ENCODE data around the gene RAB28. TPM values are rescaled to one million over a fixed set of nuclear protein-coding genes. Genes with fewer than 3 reads are reported as not detected.

Gene RAB28
- total RNA-seq, 2 donors from 2014 or later: 16.7 to 17.7 TPM

DNA sequence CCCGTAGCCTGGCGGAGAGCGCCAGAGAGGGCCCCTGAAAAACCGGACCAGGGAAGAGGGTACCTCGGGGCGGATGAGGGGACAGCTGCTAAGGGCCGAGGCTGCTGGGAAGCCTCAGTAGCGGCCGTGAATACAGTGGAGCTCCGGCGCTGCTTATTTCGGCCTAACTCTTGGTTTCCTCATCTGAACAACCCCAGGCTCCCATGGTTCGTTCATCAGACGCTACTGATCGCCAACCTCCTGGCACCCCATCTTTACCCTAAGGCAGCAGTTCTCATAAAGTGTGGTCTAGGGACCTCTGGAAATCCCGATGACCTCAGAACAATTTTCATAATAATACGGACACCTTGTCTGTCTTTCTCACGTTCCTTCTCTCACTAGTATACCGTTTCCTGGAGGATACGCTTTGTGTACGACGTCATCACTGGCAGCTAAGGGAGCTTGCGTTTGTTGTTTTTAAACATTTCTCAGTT, 645 bp upstream of the RAB28 start:
- H3K27me3 Mint-ChIP-seq: peaks cover 14 to 19% of the 10 kb centered on the region in 2 donors
- H3K36me3 Mint-ChIP-seq: no peaks in the 10 kb centered on the region
- H3K9me3 Mint-ChIP-seq: no peaks in the 10 kb centered on the region
- ATAC-seq: peak; percentile 20 to 25
- peak overlapping the region; percentile 94 for H3K4me3 Mint-ChIP-seq
- peak overlapping the region; percentile 93 to 96 for H3K27ac Mint-ChIP-seq
- peaks cover 19 to 23% of the 10 kb centered on the region in 2 donors for H3K4me1 Mint-ChIP-seq (ENCODE audit: low read depth in 2 of 2)
- DNase-seq (ENCODE audit: low spot score): no peak

GRCh38 chr4:13483768-13484121, 395 bp downstream of the RAB28 start:
- DNase-seq (ENCODE audit: low spot score) (no peak), ATAC-seq (peak in 1 of 2 donors; percentile 22)
- H3K4me1 Mint-ChIP-seq (ENCODE audit: low read depth in 2 of 2): peaks cover 19 to 23% of the 10 kb centered on the region in 2 donors
- peak overlapping the region; percentile 94 for H3K4me3 Mint-ChIP-seq
- peak overlapping the region; percentile 93 to 96 for H3K27ac Mint-ChIP-seq
- no peaks in the 10 kb centered on the region for H3K9me3 Mint-ChIP-seq
- H3K27me3 Mint-ChIP-seq: peaks cover 11 to 13% of the 10 kb centered on the region in 2 donors
- no peaks in the 10 kb centered on the region for H3K36me3 Mint-ChIP-seq

- no peaks in the 10 kb centered on the region for H3K36me3 Mint-ChIP-seq
- H3K9me3 Mint-ChIP-seq: no peaks in the 10 kb centered on the region
- ATAC-seq: no peak
- H3K27me3 Mint-ChIP-seq: peaks cover 9% of the 10 kb centered on the region in 2 donors
- peak overlapping the region; percentile 93 to 96 for H3K27ac Mint-ChIP-seq
- peaks cover 19 to 23% of the 10 kb centered on the region in 2 donors for H3K4me1 Mint-ChIP-seq (ENCODE audit: low read depth in 2 of 2)
- DNase-seq (ENCODE audit: low spot score): no peak
- peak overlapping the region; percentile 94 for H3K4me3 Mint-ChIP-seq
These were observed 888 bp downstream of the RAB28 start for GRCh38 chr4:13483136-13483767.

DNA sequence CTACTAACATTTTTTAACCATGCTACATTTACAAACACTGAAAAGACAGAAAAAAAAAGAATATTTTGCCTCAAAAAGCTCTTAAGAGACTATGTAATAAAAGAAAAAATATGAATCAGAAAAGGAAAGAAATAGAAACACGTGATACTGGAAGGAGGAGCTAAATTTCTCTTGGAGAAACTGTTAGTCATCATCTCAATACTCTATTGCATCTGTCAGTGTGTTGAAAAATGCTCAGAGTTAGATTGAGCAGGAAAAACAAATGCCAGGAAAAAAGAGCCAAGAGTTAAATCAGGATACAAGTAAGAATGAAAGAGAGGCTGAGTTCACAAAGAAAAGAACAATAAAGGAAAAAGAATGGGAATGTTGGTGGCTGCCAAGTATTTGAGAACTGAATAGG, 2.6 kb downstream of the RAB28 start:
- H3K27ac Mint-ChIP-seq: no peak overlapping the region
- peaks cover 0 to 4% of the 10 kb centered on the region in 2 donors for H3K27me3 Mint-ChIP-seq
- H3K4me1 Mint-ChIP-seq (ENCODE audit: low read depth in 2 of 2): peaks cover 23 to 24% of the 10 kb centered on the region in 2 donors
- no peaks in the 10 kb centered on the region for H3K9me3 Mint-ChIP-seq
- DNase-seq (ENCODE audit: low spot score) (no peak), ATAC-seq (no peak)
- H3K36me3 Mint-ChIP-seq: no peaks in the 10 kb centered on the region
- peak overlapping the region; percentile 50 for H3K4me3 Mint-ChIP-seq

DNA sequence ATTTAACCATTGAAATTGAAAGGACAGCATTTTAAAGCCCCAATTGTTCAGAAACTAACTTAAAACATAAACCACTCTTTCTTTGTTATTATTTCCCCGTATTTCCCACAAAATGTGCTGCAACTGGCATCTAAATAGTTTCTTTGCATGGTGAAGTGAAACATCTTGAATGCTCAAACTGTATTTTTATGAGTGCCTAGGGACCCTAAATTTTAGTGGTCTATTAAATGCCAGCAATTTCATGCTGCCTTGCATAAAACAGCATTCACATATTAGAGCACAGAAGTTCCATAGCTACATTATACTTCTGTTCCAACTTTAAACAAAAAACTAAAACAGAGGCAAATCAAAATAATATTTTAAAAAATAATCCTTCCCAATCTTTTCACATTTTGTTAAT, 5.4 kb downstream of the RAB28 start:
- ATAC-seq (no peak), DNase-seq (ENCODE audit: low spot score) (no peak)
- Mint-ChIP-seq H3K4me3 (no peak overlapping the region), H3K9me3 (no peaks in the 10 kb centered on the region), H3K4me1 (ENCODE audit: low read depth in 2 of 2) (peaks cover 18 to 20% of the 10 kb centered on the region in 2 donors), H3K27ac (no peak overlapping the region), H3K27me3 (no peaks in the 10 kb centered on the region), H3K36me3 (no peaks in the 10 kb centered on the region)

DNA sequence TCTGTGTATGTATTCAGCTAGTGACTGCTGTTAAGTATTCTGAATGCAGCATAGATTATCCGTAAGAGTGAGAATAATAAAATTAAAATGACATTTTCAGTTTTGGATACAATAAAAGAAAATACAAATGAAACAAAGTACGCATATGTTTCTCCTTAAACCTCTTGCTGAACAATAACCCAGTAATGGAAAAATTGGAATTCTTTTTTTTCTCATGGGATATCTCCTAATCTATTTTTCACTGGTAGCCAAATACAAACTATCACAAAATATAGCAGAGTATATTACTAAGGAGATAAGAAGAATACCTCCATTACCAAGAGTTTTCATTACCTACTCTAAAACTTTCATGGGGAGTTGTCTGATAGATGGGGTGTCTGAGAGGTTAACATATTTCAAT, 6.0 kb downstream of the RAB28 start:
- Mint-ChIP-seq H3K27me3 (no peaks in the 10 kb centered on the region), H3K9me3 (no peaks in the 10 kb centered on the region), H3K27ac (no peak overlapping the region), H3K4me1 (ENCODE audit: low read depth in 2 of 2) (peaks cover 14 to 16% of the 10 kb centered on the region in 2 donors), H3K4me3 (no peak overlapping the region), H3K36me3 (no peaks in the 10 kb centered on the region)
- DNase-seq (ENCODE audit: low spot score) (no peak), ATAC-seq (no peak)

- Mint-ChIP-seq H3K4me1 (ENCODE audit: low read depth in 2 of 2) (peaks cover 6 to 9% of the 10 kb centered on the region in 2 donors), H3K9me3 (no peaks in the 10 kb centered on the region), H3K4me3 (no peak overlapping the region), H3K27me3 (no peaks in the 10 kb centered on the region), H3K27ac (no peak overlapping the region), H3K36me3 (no peaks in the 10 kb centered on the region)
- DNase-seq (ENCODE audit: low spot score) (no peak), ATAC-seq (no peak)
These were observed 7.2 kb downstream of the RAB28 start for GRCh38 chr4:13476915-13477314.

DNA sequence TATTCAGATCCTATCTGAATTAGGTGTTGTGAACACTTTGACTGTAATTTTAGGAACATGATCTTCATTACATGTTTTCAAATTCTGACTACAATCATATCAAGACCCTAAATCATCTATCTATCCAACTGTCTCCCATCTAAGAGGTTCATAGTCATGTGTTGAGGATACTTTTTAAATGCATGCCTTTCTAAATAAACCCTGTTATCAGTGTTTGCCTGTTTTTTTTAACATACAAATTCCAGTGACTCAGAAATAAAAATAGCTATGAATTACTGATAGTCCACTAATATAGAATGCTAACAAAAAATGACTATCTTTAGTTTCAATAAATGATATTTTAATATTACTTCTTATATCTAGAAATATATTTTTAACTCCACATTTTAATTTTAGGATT, 8.0 kb downstream of the RAB28 start:
- Mint-ChIP-seq H3K27me3 (no peaks in the 10 kb centered on the region), H3K36me3 (no peaks in the 10 kb centered on the region), H3K27ac (no peak overlapping the region), H3K4me3 (no peak overlapping the region), H3K4me1 (ENCODE audit: low read depth in 2 of 2) (peaks cover 0 to 5% of the 10 kb centered on the region in 2 donors), H3K9me3 (no peaks in the 10 kb centered on the region)
- DNase-seq (ENCODE audit: low spot score) (no peak), ATAC-seq (no peak)

- Mint-ChIP-seq H3K27ac (no peak overlapping the region), H3K36me3 (no peaks in the 10 kb centered on the region), H3K4me1 (ENCODE audit: low read depth in 2 of 2) (no peaks in the 10 kb centered on the region), H3K9me3 (no peaks in the 10 kb centered on the region), H3K27me3 (no peaks in the 10 kb centered on the region), H3K4me3 (no peak overlapping the region)
- ATAC-seq (no peak), DNase-seq (ENCODE audit: low spot score) (no peak)
These were observed 12.7 kb downstream of the RAB28 start for GRCh38 chr4:13471400-13471799.

- no peaks in the 10 kb centered on the region for H3K9me3 Mint-ChIP-seq
- ATAC-seq (no peak), DNase-seq (ENCODE audit: low spot score) (no peak)
- H3K36me3 Mint-ChIP-seq: peaks cover 9% of the 10 kb centered on the region
- H3K4me3 Mint-ChIP-seq: no peak overlapping the region
- H3K4me1 Mint-ChIP-seq (ENCODE audit: low read depth in 2 of 2): peaks cover 5 to 6% of the 10 kb centered on the region in 2 donors
- no peak overlapping the region for H3K27ac Mint-ChIP-seq
- H3K27me3 Mint-ChIP-seq: no peaks in the 10 kb centered on the region
These were observed 13.8 kb downstream of the RAB28 start for GRCh38 chr4:13470379-13470778.

DNA sequence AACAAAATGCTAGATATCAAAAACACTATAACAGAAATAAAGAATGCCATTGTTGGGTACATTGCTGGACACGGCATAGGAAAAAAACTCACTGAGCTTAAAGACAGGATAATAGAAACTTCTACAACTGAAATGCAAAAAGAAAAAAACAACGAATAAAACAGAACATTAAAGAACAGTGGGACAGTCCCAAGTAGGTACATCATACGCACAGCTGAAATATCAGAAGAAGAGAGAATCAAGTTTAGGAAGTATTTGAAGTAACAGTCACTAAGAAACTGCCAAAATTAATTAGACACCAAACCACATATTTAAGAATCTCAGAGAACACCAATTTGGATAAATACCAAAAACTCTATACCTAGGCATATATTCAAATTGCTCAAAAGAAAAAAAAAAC, 19.2 kb downstream of the RAB28 start:
- DNase-seq (ENCODE audit: low spot score) (no peak), ATAC-seq (no peak)
- Mint-ChIP-seq H3K27ac (no peak overlapping the region), H3K9me3 (no peaks in the 10 kb centered on the region), H3K4me1 (ENCODE audit: low read depth in 2 of 2) (peaks cover 9 to 17% of the 10 kb centered on the region in 2 donors), H3K27me3 (no peaks in the 10 kb centered on the region), H3K4me3 (no peak overlapping the region), H3K36me3 (peaks cover 18% of the 10 kb centered on the region)

- DNase-seq (ENCODE audit: low spot score) (no peak), ATAC-seq (no peak)
- Mint-ChIP-seq H3K4me1 (ENCODE audit: low read depth in 2 of 2) (peaks cover 11 to 17% of the 10 kb centered on the region in 2 donors), H3K36me3 (peaks cover 18% of the 10 kb centered on the region), H3K9me3 (no peaks in the 10 kb centered on the region), H3K27me3 (no peaks in the 10 kb centered on the region), H3K4me3 (no peak overlapping the region), H3K27ac (no peak overlapping the region)
These were observed 19.6 kb downstream of the RAB28 start for GRCh38 chr4:13464543-13464942.

DNA sequence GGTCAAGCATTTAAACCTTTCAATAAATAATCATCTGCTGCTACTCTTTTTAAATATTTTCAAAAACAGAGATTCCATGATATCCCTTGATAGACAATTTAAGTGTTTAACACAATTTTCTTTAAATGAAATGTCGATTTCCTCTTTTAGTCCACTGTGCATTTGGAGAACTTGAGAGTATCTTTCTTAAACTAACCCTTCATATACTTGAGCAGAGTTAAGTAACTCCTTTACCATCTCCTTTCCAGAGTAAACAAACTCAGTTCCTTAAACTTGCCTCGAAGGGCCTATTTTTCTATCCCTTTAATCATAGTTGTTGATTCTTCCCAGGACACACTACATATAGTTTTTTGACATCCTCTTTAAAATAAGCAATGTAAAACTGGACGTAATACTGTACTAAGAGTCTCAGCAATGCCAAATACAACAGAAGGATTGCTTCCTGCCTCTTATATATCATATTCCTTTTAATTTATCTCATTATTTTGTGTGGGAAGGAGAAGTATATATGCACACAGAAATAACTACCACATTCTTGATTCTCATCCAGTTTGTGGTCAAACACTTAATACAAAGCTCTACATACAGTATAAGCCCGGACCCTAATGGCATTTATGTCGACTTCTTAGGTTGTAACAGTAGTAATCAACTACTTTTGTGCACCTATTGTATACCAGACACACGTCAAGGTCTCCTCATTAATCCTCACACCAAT, 22.8 kb downstream of the RAB28 start:
- H3K4me1 Mint-ChIP-seq (ENCODE audit: low read depth in 2 of 2): peaks cover 11 to 17% of the 10 kb centered on the region in 2 donors
- no peaks in the 10 kb centered on the region for H3K9me3 Mint-ChIP-seq
- no peak overlapping the region for H3K27ac Mint-ChIP-seq
- peaks cover 18% of the 10 kb centered on the region for H3K36me3 Mint-ChIP-seq
- ATAC-seq (no peak), DNase-seq (ENCODE audit: low spot score) (no peak)
- H3K4me3 Mint-ChIP-seq: no peak overlapping the region
- no peaks in the 10 kb centered on the region for H3K27me3 Mint-ChIP-seq

GRCh38 chr4:13455411-13455810, 28.7 kb downstream of the RAB28 start:
- no peak overlapping the region for H3K27ac Mint-ChIP-seq
- no peak for DNase-seq (ENCODE audit: low spot score)
- ATAC-seq: peak in 1 of 2 donors; percentile 15
- no peak overlapping the region for H3K4me3 Mint-ChIP-seq
- H3K36me3 Mint-ChIP-seq: peaks cover 23% of the 10 kb centered on the region
- H3K9me3 Mint-ChIP-seq: peaks cover 6% of the 10 kb centered on the region
- H3K4me1 Mint-ChIP-seq (ENCODE audit: low read depth in 2 of 2): peaks cover 12 to 17% of the 10 kb centered on the region in 2 donors
- H3K27me3 Mint-ChIP-seq: no peaks in the 10 kb centered on the region

Measured in natural killer cell treated with Interleukin-12 subunit alpha and Interleukin-12 subunit beta and Interleukin-15 and Interleukin-18, amount 100 ng/mL, for 72 hours (primary cell).